HepG2 (cell line): ENCODE measurements around the gene LLGL2. TPM values are rescaled to one million over a fixed set of nuclear protein-coding genes. Genes with fewer than 3 reads are reported as not detected.
A peak's percentile ranks its signal among the peaks of the same experiment; 100 is the strongest.

ENCODE experiments used
- CBX1 ChIP-seq: IDR thresholded peaks from one replicate; pipeline ENCODE4 v1.6.1; 2016; ENCODE audit warnings: antibody characterized with exemption, low read depth
- CBX2 ChIP-seq, 2 experiments: fragments of 200-600 bp in 1 of 2; sonication (generic); formaldehyde crosslinking in 1 of 2; IDR thresholded peaks; 2 replicates each; pipeline versions ENCODE4 v1.7.0 to v1.8.1; 2018 to 2022; ENCODE audit warnings: low read depth in 2 of 2, low read length in 1 of 2, mild to moderate bottlenecking in 1 of 2, missing genetic modification reagents in 1 of 2
- CBX5 ChIP-seq: sonication (generic); formaldehyde crosslinking; IDR thresholded peaks from 2 replicates; pipeline ENCODE4 v1.4.0; 2020; ENCODE audit warnings: missing genetic modification reagents, borderline replicate concordance
- HBP1 ChIP-seq: IDR thresholded peaks from 2 replicates; pipeline ENCODE4 v1.6.1; 2016; ENCODE audit warnings: low read depth, control low read depth
- HES4 ChIP-seq: sonication (generic); formaldehyde crosslinking; IDR thresholded peaks from 2 replicates; pipeline ENCODE4 v1.9.0; 2021; ENCODE audit warnings: mild to moderate bottlenecking, missing genetic modification reagents, borderline replicate concordance
- KLF16 ChIP-seq, 2 experiments: sonication (generic) in 1 of 2; formaldehyde crosslinking in 1 of 2; IDR thresholded peaks; 2 replicates each; pipeline versions ENCODE4 v1.6.1 to v1.8.0; 2016 to 2023; ENCODE audit warnings: missing genetic modification reagents in 2 of 2, missing compliant biosample characterization in 1 of 2
- MAFF ChIP-seq: IDR thresholded peaks from 2 replicates; pipeline ENCODE4 v1.6.1; 2011; ENCODE audit warnings: low read depth, low read length, improper control_type of control experiment
- MTF2 ChIP-seq: sonication (generic); formaldehyde crosslinking; IDR thresholded peaks from 2 replicates; pipeline ENCODE4 v1.5.0; 2020; ENCODE audit warnings: missing genetic modification reagents, borderline replicate concordance
- RFX1 ChIP-seq: fragments of 450-650 bp; IDR thresholded peaks from 2 replicates; pipeline ENCODE4 v1.6.1; 2017
- SOX6 ChIP-seq, 2 experiments: fragments of 450-650 bp in 1 of 2; sonication (generic) in 1 of 2; formaldehyde crosslinking in 1 of 2; IDR thresholded peaks; 2 replicates each; pipeline versions ENCODE4 v1.4.0 to v1.6.1; 2017 to 2020; ENCODE audit warnings: antibody characterized with exemption in 1 of 2, mild to moderate bottlenecking in 1 of 2, missing genetic modification reagents in 1 of 2
- TEAD2 ChIP-seq: sonication (generic); formaldehyde crosslinking; IDR thresholded peaks from 2 replicates; pipeline ENCODE4 v1.9.0; 2021; ENCODE audit warnings: missing genetic modification reagents
- THAP9 ChIP-seq: sonication (generic); formaldehyde crosslinking; IDR thresholded peaks from 2 replicates; pipeline ENCODE4; 2020; ENCODE audit warnings: missing genetic modification reagents, mild to moderate bottlenecking, borderline replicate concordance
- TRAFD1 ChIP-seq: sonication (generic); formaldehyde crosslinking; IDR thresholded peaks from 2 replicates; pipeline ENCODE4 v1.5.1; 2020; ENCODE audit warnings: missing genetic modification reagents, mild to moderate bottlenecking, borderline replicate concordance
- ZBTB44 ChIP-seq: sonication (generic); formaldehyde crosslinking; IDR thresholded peaks from 2 replicates; pipeline ENCODE4 v1.4.0; 2020; ENCODE audit warnings: missing genetic modification reagents
- ZFP41 ChIP-seq: sonication (generic); formaldehyde crosslinking; IDR thresholded peaks from 2 replicates; pipeline ENCODE4 v1.4.0; 2020; ENCODE audit warnings: mild to moderate bottlenecking, missing genetic modification reagents, borderline replicate concordance
- ZNF3 ChIP-seq: IDR thresholded peaks from 2 replicates; pipeline ENCODE4 v1.7.0; 2017; ENCODE audit warnings: inconsistent platforms
- ZNF512 ChIP-seq: sonication (generic); formaldehyde crosslinking; IDR thresholded peaks from 2 replicates; pipeline ENCODE4 v1.4.0; 2020; ENCODE audit warnings: mild to moderate bottlenecking, missing genetic modification reagents
- ZNF792 ChIP-seq: IDR thresholded peaks from 2 replicates; pipeline ENCODE4 v1.6.1; 2016
- ZZZ3 ChIP-seq: sonication (generic); formaldehyde crosslinking; IDR thresholded peaks from 2 replicates; pipeline ENCODE4 v1.4.0; 2020; ENCODE audit warnings: missing genetic modification reagents, mild to moderate bottlenecking, borderline replicate concordance
- polyA plus RNA-seq, 8 experiments: library from polyadenylated mRNA; depleted of rRNA in 3 of 8; stranded (reverse) in 7 of 8; unstranded in 1 of 8; fragments of >200 nt; fragmentation: Illumina TruSeq in 4 of 8; extraction: Trizol in 4 of 8; gene quantifications; 2 replicates each; pipeline versions ENCODE4 v1.2.1 to v1.2.3, GENCODE V29; 2011 to 2016; ENCODE audit warnings: low read depth in 4 of 8, missing spikeins in 1 of 8, mixed read lengths in 1 of 8; ENCODE audit not compliant: insufficient read depth in 1 of 8
- total RNA-seq, 5 experiments: library from RNA; depleted of rRNA; stranded (reverse); fragments of >200 nt; fragmentation: Illumina TruSeq; extraction: Trizol; gene quantifications; 2 replicates each; pipeline ENCODE4 v1.2.3, GENCODE V29; 2016; ENCODE audit warnings: low read depth in 1 of 5

LLGL2 gene
- total and polyA plus RNA-seq, 2 of the 13 experiments (the other 11 are each of a cell fraction or from before 2014, with no cell fraction given) = 83.0 to 86.7 TPM

GRCh38 chr17:75524970-75525805 is at the start of gene LLGL2 (continued):
- TF ChIP-seq KLF16 (CRISPR knock-in tag; IDR thresholded peaks at IDR 0.05) (peak in 1 of 2 experiments; percentile 36; a peak in 2 of 4 replicates), ZZZ3 (CRISPR knock-in tag) (no peak; the same call in 1 of the 2 replicates), TRAFD1 (CRISPR knock-in tag) (no peak), RFX1 (no peak), ZNF3 (CRISPR knock-in tag) (no peak), ZFP41 (CRISPR knock-in tag) (no peak), CBX2 (IDR thresholded peaks at IDR 0.05; ENCODE audit: low read depth, low read length) (no peak), CBX2 (CRISPR knock-in tag; IDR thresholded peaks at IDR 0.05; ENCODE audit: low read depth) (0 out of 2 replicates have a peak, but pooled peaks have one; percentile 22), THAP9 (CRISPR knock-in tag) (no peak; the same call in 1 of the 2 replicates), TEAD2 (CRISPR knock-in tag) (no peak), MAFF (no peak), ZNF792 (CRISPR knock-in tag) (peak; percentile 83), HBP1 (CRISPR knock-in tag) (peak; percentile 80), CBX5 (CRISPR knock-in tag) (no peak; the same call in 1 of the 2 replicates), ZBTB44 (CRISPR knock-in tag) (no peak), ZNF512 (CRISPR knock-in tag) (no peak; the same call in 1 of the 2 replicates), MTF2 (CRISPR knock-in tag) (peak; percentile 80; the same call in 1 of the 2 replicates), SOX6 (IDR thresholded peaks at IDR 0.05) (no peak), SOX6 (CRISPR knock-in tag; IDR thresholded peaks at IDR 0.05) (peak; percentile 70), HES4 (CRISPR knock-in tag) (peak; percentile 85; the same call in 1 of the 2 replicates), CBX1 (peak; percentile 38)
